HG02884 (cell line): Measurements from ENCODE around the gene ESRRA.

Experiments used
- ATAC-seq: cut with Tn5 transposase; IDR thresholded peaks from one replicate; pipeline ENCODE4 v1.9.1; 2021; ENCODE audit warnings: mild to moderate bottlenecking, moderate library complexity; ENCODE audit not compliant: unreplicated experiment

The ESRRA gene

DNA sequence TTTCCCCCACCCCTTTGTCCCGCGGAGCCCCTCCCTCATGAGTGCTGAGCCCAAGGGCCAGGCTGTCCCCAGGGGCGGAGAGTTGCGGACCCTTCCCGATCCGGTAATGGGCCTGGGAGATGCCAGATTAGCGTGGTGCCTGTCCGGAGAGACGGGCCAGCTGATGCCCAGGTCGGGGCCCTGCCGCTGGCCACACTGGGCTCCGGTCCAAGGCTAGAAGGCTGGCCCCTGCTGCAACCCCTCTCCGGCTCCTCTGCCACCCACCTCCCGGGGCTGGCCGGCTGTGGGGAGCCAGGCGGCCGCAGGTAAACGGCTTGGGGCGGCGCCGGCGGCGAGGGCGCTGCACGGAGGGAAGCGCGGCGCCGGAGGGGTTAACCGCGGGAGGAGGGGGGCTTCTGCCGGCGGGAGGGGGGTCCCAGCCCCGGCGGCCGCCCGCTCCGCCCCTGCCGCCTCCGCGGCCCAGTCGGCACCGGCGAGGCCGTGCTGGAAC is 14.0 kb upstream of the ESRRA start, which contains the start of gene KCNK4:
KCNK4 (plus strand) TSS at position 41 of the 490 bp plus-strand sequence. CDS start 1,717 bp downstream, outside the sequence.
- no peak for ATAC-seq

DNA sequence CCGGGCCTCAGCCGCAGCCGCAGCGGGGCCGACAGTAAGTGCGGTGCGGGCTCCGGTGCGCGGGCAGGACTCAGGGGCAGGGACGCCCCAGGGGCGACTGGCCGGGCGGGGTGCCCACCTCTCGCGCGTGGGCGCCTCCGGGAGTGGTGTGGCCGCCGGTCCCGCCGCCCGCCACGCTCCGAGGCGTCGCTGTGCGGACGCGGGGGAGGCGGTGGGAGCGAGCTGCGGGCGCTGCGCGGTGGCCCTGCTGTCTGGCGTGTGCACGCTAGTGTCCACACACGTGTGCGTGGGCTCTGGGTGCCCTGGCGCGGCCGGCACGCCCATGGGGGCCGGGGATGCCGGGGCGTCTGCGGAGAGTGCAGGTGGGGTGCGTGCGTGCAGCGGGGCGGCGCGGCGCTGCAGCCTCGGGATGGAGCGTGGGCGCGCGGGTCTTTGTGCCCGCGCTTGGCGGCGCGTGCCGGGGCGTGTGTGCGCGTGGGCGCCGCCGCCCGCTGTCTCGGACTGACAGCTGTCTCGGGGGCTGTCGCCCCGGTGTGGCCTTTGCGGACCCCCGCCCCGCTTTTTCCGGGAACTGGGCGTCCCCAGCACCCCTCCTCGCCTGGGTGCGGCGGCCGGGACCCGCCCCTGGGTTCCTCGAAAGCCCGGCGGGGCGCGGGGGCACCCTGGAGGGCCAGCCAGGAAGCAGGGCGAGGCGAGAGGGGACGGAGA is 13.4 kb upstream of the ESRRA start:
- ATAC-seq = no peak

DNA sequence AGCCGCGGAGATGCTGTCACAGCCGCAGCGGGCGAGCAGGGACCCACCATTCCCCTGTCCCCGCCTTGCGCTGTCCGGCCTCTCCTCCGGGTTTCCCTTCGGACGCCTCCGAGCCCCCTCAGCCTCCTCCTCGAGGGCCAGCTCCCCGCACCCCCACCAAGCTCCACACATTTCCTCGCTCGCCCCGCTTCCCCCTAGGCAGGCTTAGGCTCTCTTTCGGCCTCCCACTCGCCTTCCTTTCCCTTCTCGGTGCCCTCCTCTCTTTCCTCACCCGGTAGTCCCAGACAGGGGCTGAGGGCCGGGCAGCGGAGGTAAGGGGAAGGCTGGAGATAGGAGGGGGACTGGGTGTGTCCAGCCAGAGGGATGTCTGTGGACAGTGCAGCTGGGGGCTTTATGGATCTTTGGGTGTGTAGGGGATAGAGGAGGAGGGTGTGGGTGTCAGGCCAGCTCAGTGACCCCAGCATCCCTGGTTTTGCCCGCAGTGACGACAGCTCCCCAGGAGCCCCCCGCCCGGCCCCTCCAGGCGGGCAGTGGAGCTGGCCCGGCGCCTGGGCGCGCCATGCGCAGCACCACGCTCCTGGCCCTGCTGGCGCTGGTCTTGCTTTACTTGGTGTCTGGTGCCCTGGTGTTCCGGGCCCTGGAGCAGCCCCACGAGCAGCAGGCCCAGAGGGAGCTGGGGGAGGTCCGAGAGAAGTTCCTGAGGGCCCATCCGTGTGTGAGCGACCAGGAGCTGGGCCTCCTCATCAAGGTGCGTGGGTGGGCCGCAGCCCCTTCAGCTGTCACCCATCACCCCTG is 12.7 kb upstream of the ESRRA start:
- no peak for ATAC-seq

DNA sequence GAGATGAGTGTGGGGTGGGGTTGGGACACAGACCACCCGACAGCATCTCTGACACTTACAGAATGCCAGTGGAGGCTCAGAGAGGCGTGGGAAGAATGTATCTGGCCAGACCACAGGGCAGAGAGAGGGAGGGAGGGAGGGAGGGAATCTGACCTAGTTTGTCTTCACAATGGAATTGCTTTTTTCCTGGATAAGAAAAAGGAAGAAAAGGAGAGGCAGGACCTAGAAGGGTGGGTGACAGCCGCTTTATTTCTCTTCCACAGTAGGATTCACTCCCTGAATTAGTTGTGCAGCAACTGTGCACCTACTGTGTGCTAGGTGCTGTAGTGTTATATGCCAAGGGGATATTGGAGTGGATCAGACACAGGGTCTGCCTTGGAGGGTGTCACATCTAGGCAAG is 10.6 kb upstream of the ESRRA start:
- no peak for ATAC-seq

DNA sequence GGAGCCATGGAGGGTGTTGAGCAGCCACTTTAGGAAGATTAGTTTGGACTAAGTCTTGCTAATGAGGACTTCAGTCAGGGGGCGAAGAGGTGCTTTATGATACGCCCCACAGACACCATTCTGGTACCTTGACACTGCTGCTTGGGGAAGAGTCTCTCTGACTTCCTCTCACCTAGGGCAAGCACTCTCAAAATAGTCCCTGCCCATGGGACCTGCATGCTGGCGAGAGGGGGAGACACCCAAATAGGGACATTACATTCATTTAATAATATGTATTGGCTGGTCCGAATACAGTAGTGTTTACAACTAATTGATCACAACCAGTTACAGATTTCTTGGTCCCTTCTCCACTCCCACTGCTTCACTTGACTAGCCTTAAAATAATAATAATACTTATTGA is 9.6 kb upstream of the ESRRA start:
- no peak for ATAC-seq

DNA sequence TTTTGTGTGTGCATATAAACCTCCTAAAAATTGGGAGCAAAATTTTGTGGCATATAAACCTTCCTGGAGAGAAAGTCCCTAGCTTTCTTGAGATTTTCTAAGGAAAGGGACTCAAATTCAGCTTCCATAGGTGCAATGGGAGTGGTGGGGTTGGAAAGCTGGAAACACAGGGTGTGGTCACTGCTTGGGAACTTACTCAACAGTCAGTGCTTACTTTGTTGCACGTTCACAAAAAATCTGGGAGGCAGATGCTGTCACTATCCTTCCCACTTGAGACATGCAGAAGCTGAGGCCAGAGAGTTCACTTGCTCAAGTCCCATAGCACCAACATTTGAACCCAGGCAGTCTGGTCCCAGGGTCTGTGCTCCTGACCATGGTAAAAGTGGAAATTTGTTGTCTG is 9.1 kb upstream of the ESRRA start:
- no peak for ATAC-seq

DNA sequence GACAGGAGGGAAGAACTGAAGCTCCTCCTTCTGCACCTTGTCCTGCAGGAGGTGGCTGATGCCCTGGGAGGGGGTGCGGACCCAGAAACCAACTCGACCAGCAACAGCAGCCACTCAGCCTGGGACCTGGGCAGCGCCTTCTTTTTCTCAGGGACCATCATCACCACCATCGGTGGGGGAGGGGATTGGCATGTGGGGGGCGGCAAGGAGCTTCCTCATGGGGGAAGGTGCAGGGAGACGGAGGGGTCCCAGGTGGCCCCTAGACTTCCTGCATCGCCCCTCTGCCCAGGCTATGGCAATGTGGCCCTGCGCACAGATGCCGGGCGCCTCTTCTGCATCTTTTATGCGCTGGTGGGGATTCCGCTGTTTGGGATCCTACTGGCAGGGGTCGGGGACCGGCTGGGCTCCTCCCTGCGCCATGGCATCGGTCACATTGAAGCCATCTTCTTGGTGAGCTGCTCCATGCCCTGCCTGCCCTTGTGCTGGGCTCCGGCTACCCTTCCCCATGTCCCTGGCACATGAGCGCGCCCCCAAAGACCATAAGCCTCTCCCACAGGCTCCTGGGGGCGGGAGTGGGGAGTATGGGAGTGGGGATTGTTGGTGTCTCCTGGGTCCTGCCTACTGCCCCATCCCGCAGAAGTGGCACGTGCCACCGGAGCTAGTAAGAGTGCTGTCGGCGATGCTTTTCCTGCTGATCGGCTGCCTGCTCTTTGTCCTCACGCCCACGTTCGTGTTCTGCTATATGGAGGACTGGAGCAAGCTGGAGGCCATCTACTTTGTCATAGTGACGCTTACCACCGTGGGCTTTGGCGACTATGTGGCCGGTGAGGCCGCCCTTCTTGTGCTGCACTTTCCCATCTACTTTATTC is 8.3 kb upstream of the ESRRA start:
- ATAC-seq = no peak

DNA sequence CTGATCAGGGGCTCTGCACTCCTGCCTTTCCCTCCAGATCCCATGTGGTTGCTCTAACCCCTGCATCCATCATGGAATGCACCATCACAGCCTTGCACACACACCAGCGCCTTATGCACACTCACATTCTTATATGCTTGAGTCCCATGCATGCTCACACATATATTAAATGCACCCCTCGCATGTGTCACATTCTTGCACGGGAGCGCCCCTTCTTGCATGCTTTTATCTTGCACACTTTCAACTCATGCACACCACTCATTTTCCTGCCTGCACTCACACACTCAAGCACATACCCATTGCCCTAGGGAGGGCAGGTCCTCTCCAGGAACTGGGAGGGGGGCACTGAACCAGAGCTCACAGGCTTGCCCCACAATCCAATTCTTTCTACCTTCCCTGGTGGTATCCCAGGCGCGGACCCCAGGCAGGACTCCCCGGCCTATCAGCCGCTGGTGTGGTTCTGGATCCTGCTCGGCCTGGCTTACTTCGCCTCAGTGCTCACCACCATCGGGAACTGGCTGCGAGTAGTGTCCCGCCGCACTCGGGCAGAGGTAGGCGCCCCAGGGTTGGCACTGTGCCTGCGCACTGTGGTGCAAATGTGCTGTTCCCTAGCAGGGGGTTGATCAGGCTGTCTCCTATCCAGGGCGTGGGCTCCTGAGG is 7.5 kb upstream of the ESRRA start:
- no peak for ATAC-seq

DNA sequence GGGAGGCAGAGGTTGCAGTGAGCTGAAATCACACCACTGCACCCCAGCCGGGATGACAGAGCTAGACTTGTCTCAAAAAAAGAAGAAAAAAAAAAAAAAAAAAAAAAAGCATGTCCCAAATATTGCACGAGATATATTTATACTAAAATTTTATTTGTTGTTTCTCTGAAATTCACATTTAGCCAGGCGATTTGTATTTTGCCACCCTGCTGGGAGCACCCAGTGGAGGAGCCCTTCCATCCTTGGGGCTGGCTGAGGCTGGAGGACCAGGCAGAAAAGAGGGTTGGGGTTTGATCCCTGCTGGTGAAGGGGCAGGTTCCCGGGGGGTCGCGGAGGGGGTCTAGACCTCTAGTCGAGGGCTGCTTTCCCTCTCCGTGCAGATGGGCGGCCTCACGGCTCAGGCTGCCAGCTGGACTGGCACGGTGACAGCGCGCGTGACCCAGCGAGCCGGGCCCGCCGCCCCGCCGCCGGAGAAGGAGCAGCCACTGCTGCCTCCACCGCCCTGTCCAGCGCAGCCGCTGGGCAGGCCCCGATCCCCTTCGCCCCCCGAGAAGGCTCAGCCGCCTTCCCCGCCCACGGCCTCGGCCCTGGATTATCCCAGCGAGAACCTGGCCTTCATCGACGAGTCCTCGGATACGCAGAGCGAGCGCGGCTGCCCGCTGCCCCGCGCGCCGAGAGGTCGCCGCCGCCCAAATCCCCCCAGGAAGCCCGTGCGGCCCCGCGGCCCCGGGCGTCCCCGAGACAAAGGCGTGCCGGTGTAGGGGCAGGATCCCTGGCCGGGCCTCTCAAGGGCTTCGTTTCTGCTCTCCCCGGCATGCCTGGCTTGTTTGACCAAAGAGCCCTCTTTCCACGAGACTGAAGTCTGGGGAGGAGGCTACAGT is 6.1 kb upstream of the ESRRA start:
- no peak for ATAC-seq

DNA sequence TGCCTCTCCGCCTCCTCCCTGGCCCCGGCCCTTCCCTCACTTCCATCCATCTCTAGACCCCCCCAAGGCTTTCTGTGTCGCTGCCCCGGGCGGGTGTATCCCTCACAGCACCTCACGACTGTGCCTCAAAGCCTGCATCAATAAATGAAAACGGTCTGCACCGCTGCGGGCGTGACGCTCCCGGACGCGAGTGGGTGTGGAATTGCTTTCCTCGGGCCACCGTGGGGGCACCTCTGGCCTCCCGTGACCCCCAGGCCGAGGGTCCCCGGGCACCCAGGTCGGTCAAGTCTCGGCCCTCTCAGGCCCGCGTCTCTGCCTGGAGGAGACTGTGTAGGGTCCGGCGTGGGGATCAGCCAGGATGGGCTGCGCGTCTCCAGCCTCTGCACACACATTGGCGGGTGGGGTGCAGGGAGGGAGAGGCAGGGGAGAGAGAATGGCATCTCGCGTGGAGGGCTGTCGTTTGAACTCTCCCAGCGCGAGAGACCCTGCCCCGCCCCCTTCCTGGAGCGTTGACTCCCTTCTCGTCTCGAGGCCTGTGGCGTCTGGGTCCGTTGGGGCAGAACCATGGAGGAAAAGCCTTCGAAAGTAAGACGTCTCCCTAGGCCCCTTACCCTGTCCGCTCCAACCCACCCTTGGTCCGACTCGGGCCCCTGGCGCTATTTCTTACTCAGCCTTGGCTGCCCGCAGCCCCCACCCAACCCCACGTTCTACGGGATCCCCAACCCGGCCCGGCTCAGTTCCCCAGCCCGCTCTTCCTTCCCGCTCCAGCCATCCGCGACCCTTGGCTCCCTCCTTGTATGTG is 5.3 kb upstream of the ESRRA start, which contains the start of gene CATSPERZ:
CATSPERZ (plus strand) TSS at position 512 of the 802 bp plus-strand sequence; CDS start at position 565, 53 bp downstream.
- ATAC-seq = no peak

DNA sequence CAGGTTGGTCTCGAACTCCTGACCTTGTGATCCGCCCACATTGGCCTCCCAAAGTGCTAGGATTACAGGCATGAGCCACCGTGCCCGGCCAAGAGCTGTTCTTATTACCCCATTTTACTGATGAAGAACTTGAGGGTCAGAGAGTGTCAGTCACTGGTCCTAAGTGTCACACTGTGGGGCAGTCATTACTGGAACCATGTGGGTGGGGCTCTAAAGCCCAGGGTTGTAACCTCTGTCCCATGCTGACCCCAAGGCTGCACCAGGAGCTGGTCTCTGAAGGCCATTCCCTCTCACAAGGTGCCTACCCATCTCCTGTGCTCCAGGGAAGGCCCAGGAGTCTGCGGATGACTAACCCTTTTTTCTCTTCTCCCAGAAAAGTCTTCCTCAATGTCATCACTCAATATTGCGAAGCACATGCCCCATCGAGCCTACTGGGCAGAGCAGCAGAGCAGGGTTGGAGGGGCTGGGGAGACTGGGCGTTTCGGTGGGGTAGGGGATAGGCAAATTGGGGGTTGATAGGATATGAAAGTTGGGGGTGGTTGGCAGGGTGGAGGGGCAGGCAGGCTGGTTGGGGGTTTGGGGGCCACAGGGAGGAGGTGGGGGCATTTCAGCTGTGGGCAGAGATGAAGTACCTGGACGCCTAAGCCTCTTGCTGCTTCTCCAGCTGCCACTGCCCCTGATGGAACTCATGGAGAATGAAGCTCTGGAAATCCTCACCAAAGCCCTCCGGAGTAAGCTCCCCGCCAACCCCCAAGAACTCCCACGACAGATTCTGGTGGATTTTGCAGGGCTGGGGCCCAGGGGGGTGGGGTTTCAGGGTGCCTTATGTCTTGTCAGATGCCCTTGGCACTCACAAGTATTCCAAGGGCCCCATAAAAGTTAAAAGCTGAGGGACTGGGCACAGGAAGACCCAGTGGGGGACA is 2.0 kb upstream of the ESRRA start:
- ATAC-seq = no peak

DNA sequence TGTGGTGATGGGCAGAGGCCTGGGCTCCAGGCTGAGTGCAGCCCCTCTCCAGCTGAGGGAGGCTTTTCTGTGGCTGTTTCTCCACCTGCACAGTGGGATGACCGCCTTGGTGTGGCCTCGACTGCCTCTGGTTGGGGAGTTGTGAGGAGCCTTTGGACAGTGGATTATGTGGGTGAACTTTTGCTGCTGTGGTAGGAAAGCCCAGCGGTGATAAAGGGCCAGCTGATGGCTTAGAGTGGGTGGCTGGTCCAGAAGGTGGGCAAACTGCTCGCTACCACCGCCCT is 1.4 kb upstream of the ESRRA start:
- no peak for ATAC-seq

DNA sequence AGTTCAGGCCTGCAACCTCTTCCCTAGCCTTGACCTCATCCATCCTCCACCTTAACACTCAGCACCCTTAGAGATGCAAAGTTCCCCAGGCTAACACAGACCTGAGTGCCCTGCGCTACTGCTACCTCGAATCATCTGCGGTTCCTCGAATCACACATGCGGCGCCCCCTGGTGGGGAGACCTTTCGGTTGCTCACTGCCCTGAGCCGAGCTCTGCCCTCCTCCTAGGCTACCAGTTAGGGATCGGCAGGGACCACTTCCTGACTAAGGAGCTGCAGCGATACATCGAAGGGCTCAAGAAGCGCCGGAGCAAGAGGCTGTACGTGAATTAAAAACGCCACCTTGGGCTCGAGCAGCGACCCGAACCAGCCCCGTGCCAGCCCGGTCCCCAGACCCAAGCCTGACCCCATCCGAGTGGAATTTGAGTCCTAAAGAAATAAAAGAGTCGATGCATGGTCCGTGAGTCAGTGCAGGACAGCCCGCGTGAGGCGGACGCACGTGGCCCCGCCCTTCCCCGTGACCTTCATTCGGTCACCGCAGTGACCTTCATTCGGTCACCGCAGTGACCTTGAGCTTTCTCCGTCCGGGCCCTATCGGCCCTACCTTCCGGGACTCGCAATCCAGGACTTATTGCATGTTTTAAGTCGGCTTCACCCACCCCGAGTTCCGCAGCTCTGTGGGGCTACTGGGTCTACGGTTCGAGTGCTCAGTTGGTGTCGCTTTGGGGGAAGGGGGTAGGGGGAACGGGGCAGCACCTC is 830 bp upstream of the ESRRA start:
- peak; percentile 4 for ATAC-seq

DNA sequence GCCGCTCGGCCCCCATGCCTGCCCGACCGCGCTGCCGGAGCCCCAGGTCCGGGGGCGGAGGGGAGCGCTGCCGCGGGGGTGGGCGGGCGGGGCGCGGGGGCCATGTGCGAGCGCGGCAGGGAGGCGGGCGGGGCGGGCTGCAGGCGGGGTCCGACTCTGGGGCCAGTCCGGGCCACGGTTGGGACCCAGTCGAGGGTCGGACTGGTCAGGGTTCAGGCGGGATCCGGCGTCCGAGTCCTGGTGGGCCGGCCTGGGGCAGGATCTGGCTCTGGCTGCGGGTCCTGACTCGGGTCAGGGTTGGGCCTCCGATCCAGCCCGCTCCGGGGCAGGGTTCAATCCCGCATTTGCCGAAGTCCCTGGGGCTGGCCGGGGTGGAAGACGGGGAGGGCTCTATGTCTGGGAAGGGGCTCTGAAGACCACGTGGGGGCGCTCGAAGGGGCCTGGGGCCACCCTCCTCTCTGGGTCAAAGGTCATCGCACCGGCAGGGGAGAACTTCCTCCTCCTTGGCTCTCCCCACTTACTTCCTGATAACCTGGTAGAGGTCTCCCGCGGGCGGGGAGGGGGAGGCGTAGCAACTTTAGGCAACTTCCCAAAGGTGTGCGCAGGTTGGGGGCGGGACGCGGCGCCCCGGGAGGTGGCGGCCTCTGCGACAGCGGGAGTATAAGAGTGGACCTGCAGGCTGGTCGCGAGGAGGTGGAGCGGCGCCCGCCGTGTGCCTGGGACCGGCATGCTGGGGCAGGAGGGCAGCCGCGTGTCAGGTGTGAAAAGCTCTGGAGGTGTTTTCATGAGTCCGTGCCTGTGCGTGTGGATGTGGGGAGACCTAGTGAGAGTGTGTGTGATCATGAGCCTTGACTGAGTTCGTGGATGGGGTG is 603 bp downstream of the ESRRA start:
- ATAC-seq = no peak

DNA sequence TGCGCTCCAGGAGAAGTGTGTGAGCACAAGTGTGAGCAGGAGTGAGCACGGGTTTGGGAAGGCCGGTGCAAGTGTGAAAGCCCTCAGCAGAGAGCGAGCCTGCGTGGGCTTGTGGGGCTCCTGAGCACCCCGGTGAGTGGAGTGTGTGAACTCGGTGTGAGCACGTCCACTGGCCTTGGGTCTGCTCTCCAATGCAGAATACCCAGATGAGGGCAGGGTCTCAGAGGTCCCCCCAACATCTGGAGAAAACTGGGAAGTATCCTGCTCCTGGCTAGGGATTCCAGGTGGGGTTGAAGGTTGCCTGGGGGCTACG is 1.2 kb downstream of the ESRRA start:
- no peak for ATAC-seq

DNA sequence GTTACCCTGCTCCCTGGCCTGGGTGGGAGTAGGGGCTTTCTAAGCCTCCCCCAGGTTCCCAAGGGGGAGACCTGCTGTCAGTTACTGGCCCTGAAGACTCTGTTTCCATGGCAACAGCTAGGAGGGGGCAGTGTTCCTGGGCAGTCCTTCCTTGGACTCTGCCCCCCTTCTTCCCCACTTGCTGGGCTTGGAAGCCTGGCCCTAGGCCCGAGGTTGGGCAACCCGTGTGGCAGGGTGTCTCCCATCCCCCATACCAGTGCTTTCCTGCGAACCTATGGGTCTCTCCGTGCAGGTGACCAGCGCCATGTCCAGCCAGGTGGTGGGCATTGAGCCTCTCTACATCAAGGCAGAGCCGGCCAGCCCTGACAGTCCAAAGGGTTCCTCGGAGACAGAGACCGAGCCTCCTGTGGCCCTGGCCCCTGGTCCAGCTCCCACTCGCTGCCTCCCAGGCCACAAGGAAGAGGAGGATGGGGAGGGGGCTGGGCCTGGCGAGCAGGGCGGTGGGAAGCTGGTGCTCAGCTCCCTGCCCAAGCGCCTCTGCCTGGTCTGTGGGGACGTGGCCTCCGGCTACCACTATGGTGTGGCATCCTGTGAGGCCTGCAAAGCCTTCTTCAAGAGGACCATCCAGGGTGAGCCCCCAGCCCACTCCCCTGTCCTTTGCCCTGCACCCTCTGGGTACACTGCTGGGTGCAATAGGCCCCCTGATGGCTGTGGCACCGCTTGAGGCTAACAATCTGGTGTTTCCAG is 1.7 kb downstream of the ESRRA start:
- ATAC-seq = no peak
